Activated naive CD4-positive, alpha-beta T cell treated with anti-CD3 and anti-CD28 coated beads, Interleukin-2, amount 10 ng/mL, durations not matched to agents 7 days and 5 days (primary cell): ENCODE measurements around the gene RASGRF1.

Source experiments
- CTCF ChIA-PET: fragments of 350-600 bp; sonication (Branson Sonifier 250); formaldehyde crosslinking; loops from one replicate; lab custom pipeline; 2021; ENCODE audit warnings: antibody characterized with exemption; lab: Charles Lee
- DNase-seq: peaks from one replicate; pipeline ENCODE4 v3.0.0-alpha.2; 2020
- H3K27ac Mint-ChIP-seq: one replicate; pipeline ENCODE4 v1.8.0; 2021; ENCODE audit warnings: mild to moderate bottlenecking, moderate library complexity, mixed read lengths
- H3K27me3 Mint-ChIP-seq: one replicate; pipeline ENCODE4 v1.8.0; 2021; ENCODE audit warnings: mild to moderate bottlenecking, mixed read lengths
- H3K36me3 Mint-ChIP-seq: one replicate; pipeline ENCODE4 v1.8.0; 2021; ENCODE audit warnings: mixed read lengths
- H3K4me1 Mint-ChIP-seq: one replicate; pipeline ENCODE4 v1.8.0; 2021; ENCODE audit warnings: mixed read lengths
- H3K4me3 Mint-ChIP-seq: one replicate; pipeline ENCODE4 v1.8.0; 2021; ENCODE audit warnings: mild to moderate bottlenecking, moderate library complexity, mixed read lengths
- H3K9me3 Mint-ChIP-seq: one replicate; pipeline ENCODE4 v1.8.0; 2021; ENCODE audit warnings: mixed read lengths

Gene RASGRF1, protein sequence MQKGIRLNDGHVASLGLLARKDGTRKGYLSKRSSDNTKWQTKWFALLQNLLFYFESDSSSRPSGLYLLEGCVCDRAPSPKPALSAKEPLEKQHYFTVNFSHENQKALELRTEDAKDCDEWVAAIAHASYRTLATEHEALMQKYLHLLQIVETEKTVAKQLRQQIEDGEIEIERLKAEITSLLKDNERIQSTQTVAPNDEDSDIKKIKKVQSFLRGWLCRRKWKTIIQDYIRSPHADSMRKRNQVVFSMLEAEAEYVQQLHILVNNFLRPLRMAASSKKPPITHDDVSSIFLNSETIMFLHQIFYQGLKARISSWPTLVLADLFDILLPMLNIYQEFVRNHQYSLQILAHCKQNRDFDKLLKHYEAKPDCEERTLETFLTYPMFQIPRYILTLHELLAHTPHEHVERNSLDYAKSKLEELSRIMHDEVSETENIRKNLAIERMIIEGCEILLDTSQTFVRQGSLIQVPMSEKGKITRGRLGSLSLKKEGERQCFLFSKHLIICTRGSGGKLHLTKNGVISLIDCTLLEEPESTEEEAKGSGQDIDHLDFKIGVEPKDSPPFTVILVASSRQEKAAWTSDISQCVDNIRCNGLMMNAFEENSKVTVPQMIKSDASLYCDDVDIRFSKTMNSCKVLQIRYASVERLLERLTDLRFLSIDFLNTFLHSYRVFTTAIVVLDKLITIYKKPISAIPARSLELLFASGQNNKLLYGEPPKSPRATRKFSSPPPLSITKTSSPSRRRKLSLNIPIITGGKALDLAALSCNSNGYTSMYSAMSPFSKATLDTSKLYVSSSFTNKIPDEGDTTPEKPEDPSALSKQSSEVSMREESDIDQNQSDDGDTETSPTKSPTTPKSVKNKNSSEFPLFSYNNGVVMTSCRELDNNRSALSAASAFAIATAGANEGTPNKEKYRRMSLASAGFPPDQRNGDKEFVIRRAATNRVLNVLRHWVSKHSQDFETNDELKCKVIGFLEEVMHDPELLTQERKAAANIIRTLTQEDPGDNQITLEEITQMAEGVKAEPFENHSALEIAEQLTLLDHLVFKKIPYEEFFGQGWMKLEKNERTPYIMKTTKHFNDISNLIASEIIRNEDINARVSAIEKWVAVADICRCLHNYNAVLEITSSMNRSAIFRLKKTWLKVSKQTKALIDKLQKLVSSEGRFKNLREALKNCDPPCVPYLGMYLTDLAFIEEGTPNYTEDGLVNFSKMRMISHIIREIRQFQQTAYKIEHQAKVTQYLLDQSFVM (N-terminal part only)

DNA sequence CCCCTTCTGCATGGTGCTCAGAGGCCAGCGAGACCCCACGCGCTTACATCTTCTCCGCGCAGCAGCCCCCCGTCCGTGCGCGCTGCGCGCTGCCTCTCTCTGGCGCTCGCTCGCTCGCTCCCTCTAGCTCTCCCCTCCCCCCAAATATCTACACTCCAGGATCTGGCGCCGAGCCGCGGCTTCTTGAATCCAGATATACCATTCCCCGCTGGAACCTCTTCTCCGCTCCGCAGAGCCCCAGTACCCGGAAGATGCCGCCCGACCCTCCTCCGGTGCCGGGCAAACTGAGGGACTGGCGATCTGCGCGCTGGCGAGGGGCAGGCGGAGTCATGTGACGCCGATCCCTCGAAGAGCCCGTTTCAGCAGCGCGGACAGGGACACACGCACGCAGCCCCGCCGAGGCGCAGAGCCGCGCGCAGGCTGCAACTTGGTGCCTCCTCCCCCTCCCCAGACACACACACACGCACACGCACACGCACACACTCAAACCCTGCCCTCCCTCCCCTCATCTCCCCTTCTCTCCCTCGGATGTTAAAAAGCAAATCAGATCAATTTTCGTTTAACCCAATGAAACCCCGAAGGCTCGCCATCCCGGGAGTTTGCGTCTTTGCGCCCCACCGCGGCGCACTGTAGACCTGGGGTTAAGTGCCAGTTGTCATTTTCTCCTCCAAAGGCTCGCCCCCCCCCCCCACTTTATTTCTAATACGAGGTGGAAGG, at the start of gene RASGRF1:
RASGRF1 (minus strand) TSS at position 294 of the 717 bp plus-strand sequence; CDS start at position 12, 282 bp downstream.
- DNase-seq = no peak
- Mint-ChIP-seq H3K4me3 (no peak within 1 kb of the TSS), H3K4me1 (peaks cover 6% of the 10 kb centered on the region)

DNA sequence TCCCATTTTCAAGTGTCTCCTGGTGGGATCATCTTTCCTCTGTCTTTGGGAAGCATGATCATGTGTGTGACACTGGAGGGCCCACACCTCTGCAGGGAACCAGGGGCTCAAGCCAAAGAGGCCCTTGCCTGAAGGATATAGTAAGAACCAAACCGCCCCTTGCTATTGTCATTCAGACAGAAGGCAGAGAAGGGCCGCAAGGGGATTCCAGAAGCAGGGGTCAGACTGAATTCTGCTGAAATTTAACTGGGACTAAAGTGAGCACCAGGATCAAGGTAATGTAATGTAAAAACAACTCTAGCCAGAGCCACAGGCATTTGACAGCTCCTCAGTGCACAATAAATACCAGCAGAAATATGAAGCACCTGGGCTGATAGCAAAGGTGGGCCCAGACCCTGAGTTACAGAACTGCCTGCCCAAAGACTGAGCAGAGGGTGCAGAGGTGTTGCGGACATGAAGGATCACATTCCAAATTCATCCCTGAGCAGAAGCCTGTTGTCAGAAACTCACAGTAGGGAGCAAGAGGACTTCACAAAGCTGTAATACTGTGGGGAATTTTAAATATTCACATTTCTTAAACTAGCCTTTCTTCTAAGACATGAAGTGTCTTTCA, 46.0 kb upstream of the RASGRF1 start:
- no peak for DNase-seq
- Mint-ChIP-seq H3K4me3 (no peak overlapping the region), H3K27ac (no peak overlapping the region), H3K36me3 (no peaks in the 10 kb centered on the region), H3K4me1 (no peaks in the 10 kb centered on the region), H3K27me3 (peaks cover 29% of the 10 kb centered on the region), H3K9me3 (no peaks in the 10 kb centered on the region)
- CTCF ChIA-PET = no interaction called here

More for the DNA sequence above, at the start of gene RASGRF1:
- Mint-ChIP-seq H3K9me3 (no peaks in the 10 kb centered on the region), H3K36me3 (no peaks in the 10 kb centered on the region), H3K27ac (no peak within 1 kb of the TSS), H3K27me3 (peaks cover 94% of the 10 kb centered on the region)
- CTCF ChIA-PET = no interaction called here

DNA sequence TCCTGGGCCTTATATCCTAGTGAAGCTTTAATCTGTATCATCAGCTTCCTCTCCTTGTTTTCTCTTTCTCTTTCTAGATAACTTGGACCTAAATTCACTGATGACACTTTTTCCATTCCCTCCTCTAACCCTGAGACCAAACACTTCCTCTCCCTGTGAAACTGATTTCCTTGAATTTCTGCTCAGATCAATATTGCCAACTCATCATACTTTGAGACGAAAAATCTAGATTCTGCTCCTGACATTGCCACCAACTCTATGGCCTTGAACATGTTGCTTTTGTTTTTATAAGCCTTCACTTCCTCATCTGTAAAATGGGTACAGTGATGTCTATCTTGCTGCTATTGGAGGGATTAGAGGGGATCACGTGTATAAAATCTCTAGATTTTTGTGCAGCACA, 42.7 kb upstream of the RASGRF1 start:
- Mint-ChIP-seq H3K4me3 (no peak overlapping the region), H3K4me1 (no peaks in the 10 kb centered on the region), H3K27ac (no peak overlapping the region), H3K9me3 (no peaks in the 10 kb centered on the region), H3K36me3 (no peaks in the 10 kb centered on the region), H3K27me3 (peaks cover 32% of the 10 kb centered on the region)
- CTCF ChIA-PET = interaction anchor here (1.3 kb wide), 1 partner anchor 51 kb away, joined by 4 read pairs; no protein-coding TSS in a partner anchor
- DNase-seq = no peak

DNA sequence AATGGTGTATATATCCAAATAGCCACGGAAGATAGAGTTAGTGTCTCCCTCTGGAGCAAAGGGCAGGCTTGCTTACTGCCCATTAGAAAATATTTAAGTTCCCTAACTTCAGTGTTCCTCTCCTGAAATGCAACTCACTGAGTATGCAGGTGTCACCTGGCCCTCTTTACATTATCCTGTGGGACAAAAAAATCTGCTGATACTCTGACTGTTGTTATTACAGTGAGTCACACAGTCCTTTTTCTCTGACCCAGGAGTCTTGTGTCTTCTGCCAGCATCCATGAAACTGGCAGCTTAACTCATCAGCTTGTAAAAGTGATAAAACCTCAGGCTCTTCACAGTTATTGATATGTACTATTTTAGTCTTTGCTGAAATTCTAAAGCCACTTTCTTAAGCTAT, 42.2 kb upstream of the RASGRF1 start:
- Mint-ChIP-seq H3K36me3 (no peaks in the 10 kb centered on the region), H3K27ac (no peak overlapping the region), H3K4me1 (no peaks in the 10 kb centered on the region), H3K4me3 (no peak overlapping the region), H3K27me3 (peaks cover 32% of the 10 kb centered on the region), H3K9me3 (no peaks in the 10 kb centered on the region)
- CTCF ChIA-PET = interaction anchor here (1.3 kb wide), 2 partner anchors 52 to 86 kb away, joined by 3 to 4 read pairs; no protein-coding TSS in a partner anchor
- DNase-seq = no peak

DNA sequence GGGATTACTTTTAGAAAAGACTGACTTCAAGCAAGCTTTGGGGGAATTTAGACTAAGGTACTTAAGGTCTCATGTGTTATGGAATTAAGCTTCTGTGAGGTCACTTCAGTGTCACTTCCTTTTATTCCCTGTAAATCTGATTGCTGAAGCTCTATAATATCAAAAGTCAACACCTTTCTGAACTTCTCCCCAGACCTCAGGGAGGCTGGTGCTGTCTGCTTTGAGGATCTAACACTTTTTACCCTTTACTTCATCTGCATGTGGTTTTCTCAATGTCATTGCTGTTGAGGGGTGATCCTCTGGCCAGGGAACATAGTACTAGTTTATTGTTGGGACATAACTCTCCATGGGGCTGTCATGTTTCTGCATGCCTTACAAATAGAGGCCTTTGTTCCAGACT, 41.8 kb upstream of the RASGRF1 start:
- no peak overlapping the region for H3K4me3 Mint-ChIP-seq
- no peak for DNase-seq
- CTCF ChIA-PET = interaction anchor here (1.3 kb wide), 2 partner anchors 52 to 86 kb away, joined by 3 to 4 read pairs; no protein-coding TSS in a partner anchor
- no peaks in the 10 kb centered on the region for H3K36me3 Mint-ChIP-seq
- no peaks in the 10 kb centered on the region for H3K4me1 Mint-ChIP-seq
- peaks cover 32% of the 10 kb centered on the region for H3K27me3 Mint-ChIP-seq
- H3K9me3 Mint-ChIP-seq = no peaks in the 10 kb centered on the region
- H3K27ac Mint-ChIP-seq = no peak overlapping the region

DNA sequence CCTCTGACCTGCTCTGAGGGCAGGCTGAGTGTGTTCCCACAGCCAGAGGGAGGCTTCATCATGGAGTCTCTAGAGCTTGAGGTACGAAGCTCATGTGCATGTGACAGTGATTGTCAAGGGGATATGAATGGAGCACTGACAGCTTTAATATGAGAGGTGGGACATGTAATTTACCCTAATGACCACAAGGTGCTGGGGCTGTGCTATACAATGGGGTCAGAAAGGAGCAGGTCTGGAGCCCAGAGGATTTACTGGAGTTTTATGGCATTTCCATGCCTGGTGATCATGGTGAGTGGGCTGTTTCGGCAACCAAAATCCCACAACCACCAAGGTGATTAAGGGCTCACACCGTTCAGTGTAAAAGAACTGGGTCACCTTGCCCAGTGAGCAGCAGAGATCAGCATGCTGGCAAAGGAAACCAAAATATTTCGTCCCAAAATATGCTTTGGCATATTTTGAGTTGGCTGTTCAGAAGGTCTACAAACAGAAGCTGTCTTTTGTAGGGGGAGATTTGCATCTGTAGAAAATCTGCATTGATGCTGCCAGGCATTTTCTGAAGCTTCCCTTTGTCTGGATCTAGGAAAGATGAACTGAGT, 40.1 kb upstream of the RASGRF1 start:
- CTCF ChIA-PET = no interaction called here
- Mint-ChIP-seq H3K4me3 (no peak overlapping the region), H3K4me1 (no peaks in the 10 kb centered on the region), H3K27ac (no peak overlapping the region), H3K27me3 (peaks cover 25% of the 10 kb centered on the region), H3K9me3 (no peaks in the 10 kb centered on the region), H3K36me3 (no peaks in the 10 kb centered on the region)
- no peak for DNase-seq

DNA sequence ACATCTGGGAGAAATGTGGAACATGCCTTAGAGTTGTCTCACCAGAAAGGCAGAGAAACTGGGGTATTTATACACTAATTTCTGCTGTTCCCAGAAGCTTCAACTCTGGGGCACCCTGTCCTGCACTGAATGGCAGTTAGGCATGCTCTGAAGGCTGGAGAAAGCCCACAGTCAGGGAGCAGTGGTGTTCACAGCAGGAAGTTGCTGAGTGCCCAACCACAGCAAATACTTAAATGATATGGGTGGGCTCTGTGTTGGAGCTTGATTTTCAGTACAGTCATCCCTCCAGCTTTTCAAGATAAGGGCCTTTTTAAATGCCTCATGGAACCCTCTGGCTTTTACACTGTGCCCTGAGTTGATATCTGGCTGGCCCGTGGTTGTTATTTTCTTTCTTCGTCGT, 38.7 kb upstream of the RASGRF1 start:
- Mint-ChIP-seq H3K27me3 (peaks cover 26% of the 10 kb centered on the region), H3K36me3 (no peaks in the 10 kb centered on the region), H3K4me3 (no peak overlapping the region), H3K4me1 (no peaks in the 10 kb centered on the region), H3K27ac (no peak overlapping the region), H3K9me3 (no peaks in the 10 kb centered on the region)
- CTCF ChIA-PET = no interaction called here
- no peak for DNase-seq

DNA sequence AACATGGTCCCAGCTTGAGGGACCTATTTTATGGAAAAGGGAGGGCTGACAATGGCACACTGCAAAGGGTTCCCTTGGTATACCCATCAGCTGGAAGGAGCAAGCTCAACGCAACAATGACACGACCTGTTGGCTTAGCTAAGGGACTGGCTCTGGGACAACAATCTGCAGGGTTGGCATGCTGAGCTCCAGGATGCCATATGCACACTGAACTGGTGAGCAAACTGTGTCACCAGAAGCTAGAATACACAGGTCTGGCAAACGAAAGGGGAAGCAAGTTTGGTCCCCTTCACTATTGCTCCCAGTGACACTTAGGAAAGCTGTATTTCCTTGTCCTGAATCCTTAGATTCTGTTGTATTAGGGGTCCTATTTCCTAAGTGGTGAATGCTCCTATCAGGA, 38.0 kb upstream of the RASGRF1 start:
- Mint-ChIP-seq H3K4me3 (no peak overlapping the region), H3K27me3 (peaks cover 23% of the 10 kb centered on the region), H3K27ac (no peak overlapping the region)

DNA sequence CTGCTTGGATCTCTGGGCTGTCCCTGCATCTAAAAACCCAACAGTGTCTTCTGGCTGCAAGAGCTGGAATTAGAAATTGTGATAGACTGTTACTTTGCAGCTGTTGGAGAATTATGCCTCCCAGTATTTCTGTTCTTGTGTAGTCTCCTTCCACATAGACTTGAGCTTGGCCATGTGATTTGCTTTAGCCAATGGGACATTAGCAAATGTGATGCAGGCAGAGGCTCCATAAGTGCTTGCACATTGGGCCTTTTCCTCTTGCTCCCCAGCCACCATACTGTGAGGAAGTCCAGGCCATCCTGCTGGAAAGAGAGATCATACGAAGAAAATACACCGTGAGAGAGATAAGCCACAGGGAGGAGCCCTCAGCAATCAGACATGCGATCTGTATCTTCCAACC, 33.8 kb upstream of the RASGRF1 start:
- no peak overlapping the region for H3K4me3 Mint-ChIP-seq
- H3K27ac Mint-ChIP-seq = no peak overlapping the region
- CTCF ChIA-PET = interaction anchor here (0.9 kb wide), 1 partner anchor 61 kb away, joined by 3 read pairs; no protein-coding TSS in a partner anchor
- no peak for DNase-seq
- H3K27me3 Mint-ChIP-seq = peaks cover 9% of the 10 kb centered on the region
- H3K9me3 Mint-ChIP-seq = no peaks in the 10 kb centered on the region
- no peaks in the 10 kb centered on the region for H3K4me1 Mint-ChIP-seq
- H3K36me3 Mint-ChIP-seq = no peaks in the 10 kb centered on the region

More for the DNA sequence above, 38.0 kb upstream of the RASGRF1 start:
- DNase-seq = no peak
- CTCF ChIA-PET = no interaction called here
- H3K9me3 Mint-ChIP-seq = no peaks in the 10 kb centered on the region
- no peaks in the 10 kb centered on the region for H3K4me1 Mint-ChIP-seq
- no peaks in the 10 kb centered on the region for H3K36me3 Mint-ChIP-seq

DNA sequence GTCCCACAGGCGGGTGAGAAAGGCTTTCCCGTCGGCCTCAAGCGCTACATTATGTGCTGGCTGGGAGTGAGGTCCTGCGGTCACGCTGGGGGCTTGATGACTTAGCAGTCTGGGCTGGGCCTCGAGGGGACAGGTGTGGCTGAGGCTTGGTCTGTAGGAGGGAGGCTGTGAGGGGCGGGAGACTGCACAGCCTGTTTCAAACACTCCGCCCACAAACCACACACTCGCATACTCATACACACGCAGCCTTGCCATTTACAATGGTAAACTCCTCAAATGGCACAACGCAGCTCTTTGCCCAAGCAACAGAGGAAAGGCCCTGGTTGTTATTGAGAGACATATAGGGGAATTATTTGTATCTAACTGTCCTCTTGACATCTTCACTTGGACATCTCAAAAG, 32.4 kb upstream of the RASGRF1 start:
- no peaks in the 10 kb centered on the region for H3K36me3 Mint-ChIP-seq
- H3K27ac Mint-ChIP-seq = no peak overlapping the region
- no peak for DNase-seq
- no peak overlapping the region for H3K4me3 Mint-ChIP-seq
- CTCF ChIA-PET = no interaction called here
- H3K4me1 Mint-ChIP-seq = no peaks in the 10 kb centered on the region
- H3K27me3 Mint-ChIP-seq = peaks cover 9% of the 10 kb centered on the region
- H3K9me3 Mint-ChIP-seq = no peaks in the 10 kb centered on the region

DNA sequence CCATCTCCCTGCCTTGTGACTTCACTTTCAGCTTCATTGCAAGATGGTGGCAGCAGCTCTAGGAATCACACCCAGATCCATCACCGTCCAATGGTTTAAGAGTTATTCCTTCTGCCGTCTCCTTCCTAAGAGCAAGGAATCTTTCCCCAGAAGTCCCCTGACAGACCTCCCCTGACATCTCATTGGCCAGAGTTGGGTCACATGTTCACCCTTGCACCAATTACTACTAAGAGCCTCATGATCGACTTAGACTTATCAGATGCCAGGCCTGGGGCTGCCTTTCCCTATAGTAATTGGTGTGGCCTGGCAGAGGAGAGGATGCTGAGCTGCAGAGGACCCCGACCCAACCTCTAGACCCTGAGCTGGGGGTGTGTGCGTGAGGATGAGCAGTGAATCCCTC, 31.8 kb upstream of the RASGRF1 start:
- H3K4me1 Mint-ChIP-seq = no peaks in the 10 kb centered on the region
- no peaks in the 10 kb centered on the region for H3K36me3 Mint-ChIP-seq
- peaks cover 9% of the 10 kb centered on the region for H3K27me3 Mint-ChIP-seq
- no peak overlapping the region for H3K4me3 Mint-ChIP-seq
- CTCF ChIA-PET = no interaction called here
- H3K9me3 Mint-ChIP-seq = no peaks in the 10 kb centered on the region
- no peak overlapping the region for H3K27ac Mint-ChIP-seq
- DNase-seq = no peak

DNA sequence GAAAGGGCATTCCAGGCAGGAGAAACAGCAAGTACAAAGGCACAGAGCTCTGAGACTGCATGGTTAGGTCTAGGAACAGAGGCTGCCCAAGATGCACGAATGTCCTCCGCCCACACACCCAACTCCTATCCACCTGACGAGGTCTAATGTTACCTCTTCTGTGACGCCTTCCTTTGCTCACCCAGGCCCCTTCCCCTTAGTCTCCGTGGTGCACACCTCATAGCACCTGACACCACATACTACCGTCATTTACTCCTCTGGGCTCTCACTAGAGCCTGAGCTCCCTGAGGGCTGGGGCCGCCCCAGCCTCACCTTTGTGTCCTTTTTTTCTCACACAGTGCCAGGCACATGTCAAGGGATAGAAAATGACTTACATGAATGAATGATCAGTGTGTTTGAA, 31.0 kb upstream of the RASGRF1 start:
- Mint-ChIP-seq H3K27ac (no peak overlapping the region), H3K27me3 (peaks cover 5% of the 10 kb centered on the region), H3K36me3 (no peaks in the 10 kb centered on the region), H3K4me1 (no peaks in the 10 kb centered on the region), H3K9me3 (no peaks in the 10 kb centered on the region), H3K4me3 (no peak overlapping the region)
- CTCF ChIA-PET = interaction anchor here (1.2 kb wide), 1 partner anchor 22 kb away, joined by 3 read pairs; no protein-coding TSS in a partner anchor
- no peak for DNase-seq
